T47D (cell line): ENCODE results near the gene REEP1.
"Not testable (repeated sequence)": the region's sequence is repeated elsewhere in the genome, so short reads cannot be mapped to it uniquely, and the experiment has no call there.

Source experiments
- DNase-seq, 2 experiments: peaks; one replicate each; pipeline versions ENCODE4 v3.0.0 to v3.0.0-alpha.2; 2011 to 2012; ENCODE audit warnings: low read depth in 1 of 2, low spot score in 1 of 2
- JUND ChIP-seq: IDR thresholded peaks from 2 replicates; pipeline ENCODE4 v1.6.1; 2012; ENCODE audit warnings: low read depth
- in situ Hi-C: cut with HindIII; loops from 2 replicates; pipeline ENCODE4 v1.10.0; 2016; ENCODE audit warnings: low sequenced_read_pairs, low pct_unique_long_range_greater_than_20kb

REEP1 gene

DNA sequence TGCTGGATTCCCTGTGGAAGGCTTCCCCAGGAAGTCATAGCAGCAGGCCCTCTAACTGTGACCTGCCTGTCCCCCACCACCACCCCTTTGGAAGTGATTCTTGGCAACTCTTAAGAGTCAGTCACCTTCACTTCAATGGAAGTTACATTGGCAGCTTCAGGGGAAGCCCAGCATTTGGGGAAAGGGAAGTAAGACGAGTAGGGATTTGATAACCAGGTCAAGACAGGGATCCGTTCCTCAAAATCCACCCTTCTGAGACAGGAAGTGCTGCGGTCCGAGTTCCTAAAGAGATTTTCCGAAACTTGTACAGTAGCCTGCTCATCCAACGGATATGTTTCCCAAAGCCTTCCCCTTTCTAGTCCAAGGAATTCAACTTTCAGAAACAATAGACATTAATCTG is 84.0 kb downstream of the REEP1 start:
- in situ Hi-C loops, result no loop called here
- DNase-seq, result no peak
- no peak for TF ChIP-seq JUND

DNA sequence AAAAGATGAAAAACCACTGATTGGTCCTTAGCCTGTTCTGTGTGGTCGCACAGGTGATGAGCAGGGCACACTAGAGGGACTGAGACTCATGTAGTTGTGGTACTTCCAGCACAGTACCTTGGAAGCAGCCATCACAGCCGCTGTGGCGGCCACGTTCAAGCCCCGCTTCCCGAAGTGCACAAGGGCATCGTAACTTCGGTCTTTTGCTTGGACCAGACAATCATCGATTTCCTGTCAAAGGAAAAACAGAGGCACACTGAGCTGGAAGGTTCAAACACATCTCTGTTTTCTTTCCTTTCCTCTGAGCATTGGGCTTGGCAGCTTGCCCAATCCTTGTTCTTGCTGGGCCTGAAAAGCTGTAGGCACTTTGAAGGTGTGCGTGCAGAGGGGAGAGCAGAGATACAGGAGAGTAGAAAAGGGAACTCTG is 85.6 kb downstream of the REEP1 start:
- in situ Hi-C loops, result no loop called here
- no peak for TF ChIP-seq JUND
- DNase-seq, result no peak

DNA sequence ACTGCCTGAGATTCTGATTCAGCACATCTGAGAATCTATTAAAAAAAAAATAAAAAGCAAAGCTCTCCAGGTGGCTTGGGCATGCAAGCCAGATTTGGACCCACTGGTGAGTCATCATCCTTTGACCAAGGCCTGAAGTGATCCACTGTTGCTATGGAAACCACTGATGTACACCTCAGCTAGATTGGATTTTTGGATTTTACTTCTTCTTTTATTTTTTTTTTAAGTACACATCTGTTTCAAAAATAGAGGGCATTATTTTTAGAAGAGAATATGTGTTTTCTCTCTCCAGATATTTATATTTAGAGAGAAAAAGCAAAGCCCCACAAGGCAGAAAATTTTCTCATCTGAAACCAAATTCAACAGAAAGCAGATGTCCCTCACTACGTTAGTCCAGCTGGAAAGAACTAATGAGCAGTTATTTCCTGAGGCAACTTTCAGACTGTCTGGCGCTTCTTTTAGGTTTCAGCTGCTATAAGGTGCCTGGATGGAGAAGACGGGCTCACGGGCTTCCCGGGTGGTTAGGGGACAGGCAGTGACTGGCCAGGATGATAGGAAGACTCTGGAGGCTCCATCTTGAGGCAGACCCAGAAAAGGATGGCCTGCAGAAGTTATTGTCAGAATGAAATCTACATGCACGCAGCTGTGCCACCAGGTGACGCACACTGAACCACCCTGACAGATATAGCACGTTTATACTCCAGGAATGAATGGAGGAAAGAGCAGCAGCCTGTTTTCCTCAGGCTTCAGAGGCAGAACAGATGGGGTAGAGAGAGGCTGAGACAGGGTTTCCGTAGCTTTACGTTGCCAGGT is 87.6 kb downstream of the REEP1 start:
- peak in 1 of 2 experiments; percentile 22 for DNase-seq
- no peak for TF ChIP-seq JUND
- in situ Hi-C loops, result no loop called here

DNA sequence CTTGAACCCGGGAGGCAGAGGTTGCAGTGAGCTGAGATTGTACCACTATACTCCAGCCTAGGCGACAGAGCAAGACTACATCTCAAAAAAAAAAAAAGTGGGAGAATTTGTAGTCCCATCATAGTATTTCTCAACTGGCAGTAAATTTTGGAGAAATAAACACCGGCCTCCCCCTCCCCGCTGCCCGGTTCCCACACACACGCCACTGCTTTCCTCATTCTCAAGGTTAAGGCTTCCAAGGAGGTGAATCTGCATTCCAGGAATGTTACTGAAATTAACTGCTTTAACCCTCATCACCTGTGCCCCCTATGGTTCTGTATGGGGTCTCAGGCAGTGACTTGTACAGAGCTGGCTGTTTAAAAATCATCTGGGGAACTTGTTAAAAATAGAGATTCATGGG is 88.2 kb downstream of the REEP1 start:
- TF ChIP-seq JUND, result no peak
- no peak for DNase-seq
- in situ Hi-C loops, result no loop called here

DNA sequence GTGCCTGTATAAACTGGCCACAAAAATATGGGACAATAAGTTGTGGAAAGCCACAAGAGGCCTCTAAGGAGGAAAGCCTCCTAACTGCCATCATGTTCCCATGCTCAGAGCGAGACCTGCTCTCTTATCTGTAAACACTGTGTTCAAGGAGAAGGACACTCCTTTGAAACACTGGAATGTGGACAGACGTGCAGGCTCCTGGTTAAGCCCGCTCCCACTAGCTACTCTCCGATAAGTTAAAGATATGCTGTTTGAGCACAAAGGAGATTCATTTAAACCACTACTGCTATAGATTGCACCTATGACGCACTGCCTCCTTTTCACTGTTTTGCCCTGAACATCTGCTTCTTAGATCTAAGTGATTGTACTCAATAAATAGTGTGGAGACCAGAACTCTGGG is 92.2 kb downstream of the REEP1 start:
- DNase-seq, in situ Hi-C loops: not testable (repeated sequence)

DNA sequence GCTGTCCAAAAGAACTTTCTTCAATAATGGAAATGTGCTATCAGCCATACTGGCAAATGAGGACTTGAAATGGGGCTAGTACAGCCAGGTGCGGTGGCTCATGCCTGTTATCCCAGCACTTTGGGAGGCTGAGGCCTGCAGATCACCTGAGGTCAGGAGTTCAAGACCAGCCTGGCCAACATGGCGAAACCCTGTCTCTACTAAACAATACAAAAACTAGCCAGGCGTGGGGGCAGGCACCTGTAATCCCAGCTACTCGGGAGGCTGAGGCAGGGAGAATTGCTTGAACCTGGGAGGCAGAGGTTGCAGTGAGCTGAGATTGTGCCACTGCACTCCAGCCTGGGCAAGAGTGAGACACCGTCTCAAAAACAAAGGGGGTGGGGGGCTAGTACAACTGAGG is 92.6 kb downstream of the REEP1 start:
- DNase-seq, in situ Hi-C loops: not testable (repeated sequence)

DNA sequence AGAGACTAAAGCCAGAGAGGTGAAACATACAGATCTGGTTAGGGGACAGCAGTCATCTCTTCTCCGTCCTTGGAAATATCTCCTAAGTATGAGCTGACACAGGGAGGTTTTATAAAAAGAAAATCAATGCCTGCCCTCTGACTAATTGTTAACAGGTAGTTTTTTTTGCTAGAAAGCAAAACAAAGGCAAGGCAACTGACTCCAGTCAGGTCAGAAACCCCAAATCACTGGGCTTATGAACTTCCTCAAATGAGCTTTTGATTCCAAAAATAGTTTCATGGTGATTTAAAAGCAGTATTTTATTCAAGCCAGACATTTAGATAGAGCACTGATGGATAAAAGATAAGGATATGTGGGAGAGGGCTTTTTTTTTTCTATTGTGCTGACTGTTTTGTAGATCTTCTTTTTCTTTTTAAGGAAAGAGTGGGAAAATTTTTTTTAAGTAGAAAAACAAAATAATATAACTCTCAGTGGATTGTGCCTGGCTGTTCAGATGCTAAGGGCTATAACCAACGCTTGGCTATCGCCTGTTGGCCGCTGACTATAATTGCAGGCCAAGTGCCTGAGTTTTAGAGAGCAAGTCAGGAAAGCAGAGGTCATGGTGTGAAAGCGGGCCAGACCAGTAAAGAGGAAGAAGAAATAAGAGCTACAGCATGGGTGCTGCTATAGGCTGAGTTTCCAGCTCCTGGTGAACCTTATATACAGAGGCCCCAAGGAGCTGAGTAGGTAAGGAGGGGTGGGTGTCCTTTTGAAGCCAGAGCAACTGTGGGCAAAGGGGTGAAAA is 93.3 kb downstream of the REEP1 start:
- no peak for DNase-seq
- in situ Hi-C loops, result no loop called here
- TF ChIP-seq JUND, result no peak

DNA sequence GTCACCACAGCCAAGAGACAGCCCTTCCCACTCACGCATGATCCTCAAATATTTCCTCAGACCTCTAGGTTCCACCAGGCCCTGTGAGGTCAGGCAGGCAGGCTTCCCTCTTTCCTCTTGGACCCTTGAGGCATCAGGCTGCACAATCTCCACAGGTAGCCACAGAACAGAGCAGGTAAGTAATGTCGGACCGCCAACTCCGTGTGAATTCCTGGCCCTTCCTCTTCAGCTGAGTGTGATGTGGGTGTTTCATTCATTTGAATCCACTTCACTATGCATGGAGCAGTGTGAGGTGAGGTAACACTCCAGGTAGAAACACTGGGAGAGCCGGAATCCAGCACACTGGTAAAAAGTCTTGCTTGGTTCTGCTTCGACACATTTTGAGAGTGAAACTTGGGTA is 94.2 kb downstream of the REEP1 start:
- no peak for DNase-seq
- no peak for TF ChIP-seq JUND
- in situ Hi-C loops, result no loop called here

DNA sequence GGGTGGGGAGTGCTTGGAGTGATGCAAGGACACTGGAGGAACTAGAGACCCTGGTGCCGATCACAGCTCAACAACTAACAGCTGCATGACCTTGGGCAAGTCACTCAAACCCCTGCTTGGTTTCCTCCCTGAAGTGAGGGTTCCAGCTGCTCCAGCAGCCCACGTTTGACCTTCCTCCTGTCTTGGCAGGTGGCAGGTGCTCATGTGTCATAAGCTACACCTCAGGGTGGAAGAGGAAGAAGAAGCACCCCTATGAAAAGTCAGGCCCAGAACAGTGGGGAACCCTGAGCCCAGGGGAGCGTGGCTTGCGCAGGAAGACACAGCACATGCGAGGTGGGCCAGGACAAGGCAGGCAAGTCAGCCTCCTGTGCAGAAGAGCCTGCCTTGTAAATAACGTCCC is 95.8 kb downstream of the REEP1 start:
- no peak for DNase-seq
- in situ Hi-C loops, result no loop called here
- TF ChIP-seq JUND, result no peak

DNA sequence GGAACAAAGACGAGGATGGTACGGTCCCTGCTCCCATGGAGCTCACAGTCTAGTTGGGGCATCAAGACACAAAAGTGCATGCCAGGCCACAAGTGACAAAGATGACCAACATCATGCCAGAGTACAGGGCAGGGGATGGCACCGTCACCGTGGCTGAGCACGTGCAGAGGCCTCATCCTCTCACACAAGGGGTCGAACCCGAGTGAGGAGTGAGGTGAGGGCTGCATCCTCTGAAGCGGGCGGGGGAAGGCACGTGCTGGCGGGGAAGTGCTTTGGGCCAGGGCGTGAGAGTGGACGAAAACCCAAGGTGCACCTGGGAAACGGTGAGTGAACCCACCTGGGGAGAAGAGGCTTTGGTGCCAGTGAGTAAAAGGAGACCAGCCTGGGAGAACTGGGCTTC is 97.2 kb downstream of the REEP1 start:
- in situ Hi-C loops, result no loop called here
- TF ChIP-seq JUND, result no peak
- no peak for DNase-seq

DNA sequence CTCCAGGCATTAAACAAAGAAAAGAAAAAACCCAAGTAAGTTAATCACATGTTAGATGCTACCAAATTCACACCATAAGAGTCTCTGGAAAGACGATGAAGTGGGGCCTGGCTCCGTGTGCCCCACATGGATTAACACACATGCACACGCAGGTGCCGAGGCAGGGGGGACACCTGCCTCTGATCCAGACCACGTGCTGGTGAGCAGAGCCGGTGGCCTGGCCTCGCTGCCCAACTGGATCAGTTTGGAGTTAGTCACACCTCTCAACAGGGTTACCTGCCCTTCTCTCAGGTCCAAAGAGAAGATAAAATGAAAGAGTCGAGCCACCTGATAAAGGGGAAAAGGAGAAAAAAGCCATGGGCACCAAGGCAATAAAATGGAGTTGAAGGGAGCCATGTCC is 97.7 kb downstream of the REEP1 start:
- DNase-seq, result no peak
- in situ Hi-C loops, result no loop called here
- no peak for TF ChIP-seq JUND

DNA sequence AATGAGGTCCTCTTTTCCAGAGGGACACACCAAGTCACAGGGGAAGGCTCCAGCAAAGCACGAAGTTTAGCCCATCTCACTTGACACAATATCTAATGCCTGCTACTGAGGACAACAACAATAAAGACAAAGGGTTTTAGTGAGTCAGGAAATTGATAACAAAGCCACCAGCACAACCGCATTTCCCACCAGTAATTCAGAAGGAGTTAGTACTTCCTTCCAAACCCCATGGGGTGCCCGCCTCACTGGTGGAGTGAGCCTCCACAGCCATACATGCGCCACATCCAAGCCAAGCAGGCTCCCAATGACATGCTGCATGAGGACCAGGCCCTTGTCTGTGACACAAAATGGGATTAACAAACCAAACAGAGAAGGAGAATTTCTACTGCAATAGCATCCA is 98.1 kb downstream of the REEP1 start:
- TF ChIP-seq JUND, result no peak
- DNase-seq, result no peak
- in situ Hi-C loops, result no loop called here

DNA sequence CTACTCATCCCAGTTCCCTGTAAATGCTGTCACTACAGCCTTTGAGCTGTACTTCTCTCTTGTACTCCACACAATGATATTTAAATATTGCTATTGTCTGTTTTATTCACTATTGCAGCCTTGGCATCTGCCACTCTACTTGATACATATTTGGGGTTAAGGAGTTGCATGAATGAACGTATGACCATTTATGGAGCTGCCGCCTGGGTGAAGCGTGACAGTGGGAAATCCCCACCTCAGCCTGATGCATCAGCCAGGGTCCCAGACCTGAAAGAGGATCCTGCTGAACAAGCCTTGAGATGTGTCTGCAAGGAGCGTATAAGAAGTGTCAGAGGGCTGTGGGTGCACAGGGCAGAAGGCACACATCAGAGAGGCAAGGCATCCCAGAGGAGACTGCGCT is 99.1 kb downstream of the REEP1 start:
- no peak for TF ChIP-seq JUND
- DNase-seq, result no peak
- in situ Hi-C loops, result no loop called here
